Measurements from ENCODE around the gene ITFG2. TPM values are rescaled to one million over a fixed set of nuclear protein-coding genes. Genes with fewer than 3 reads are reported as not detected.

Gene ITFG2
- total RNA-seq, 1 experiment from 2014 or later, result 24.6 TPM

- Histone ChIP-seq H3K4me3 (replicated peaks in 1 of 2; ENCODE audit: low read depth in 1 of 2, low read length in 2 of 2) (no peak overlapping the region), H3K9me3 (ENCODE audit: control insufficient read depth in 1 of 2, insufficient read depth in 1 of 2, low read depth in 1 of 2, low read length in 2 of 2) (no peaks in the 10 kb centered on the region), H3K27ac (ENCODE audit: low read depth, low read length) (no peak overlapping the region), H3K4me1 (ENCODE audit: control insufficient read depth in 1 of 2, insufficient read depth in 2 of 2, low read length in 2 of 2) (no peaks in the 10 kb centered on the region), H4K20me1 (ENCODE audit: insufficient read depth) (no peaks in the 10 kb centered on the region), H3K4me2 (ENCODE audit: low read length) (no peak overlapping the region), H3K27me3 (ENCODE audit: insufficient read depth, low read length) (no peaks in the 10 kb centered on the region), H3K36me3 (ENCODE audit: control insufficient read depth in 1 of 2, insufficient read depth in 2 of 2, low read length in 2 of 2) (peaks cover 58 to 59% of the 10 kb centered on the region in 2 experiments), H3K79me2 (ENCODE audit: insufficient read depth, low read length) (no peaks in the 10 kb centered on the region), H2AFZ (ENCODE audit: low read depth, low read length, poor library complexity, severe bottlenecking) (no peak overlapping the region), H3K9me2 (ENCODE audit: insufficient read depth) (no peaks in the 10 kb centered on the region), H3K9ac (ENCODE audit: low read length) (no peak overlapping the region)
- ChIA-PET CTCF (interaction anchor here (1.7 kb wide), 1 partner anchor 10 kb away, joined by 6 read pairs; no protein-coding TSS in a partner anchor), POLR2A (no interaction called here), RAD21 (ENCODE audit: low non-redundant PET in 1 of 2, low total read pairs in 2 of 2, uncharacterized antibody in 2 of 2, unreplicated experiment in 2 of 2) (no interaction called here)
- ATAC-seq (no peak), DNase-seq (ENCODE audit: low read depth, low spot score) (no peak)
- BruUV-seq (replicated peaks), result no TSS peak
- TF ChIP-seq JUND (IDR thresholded peaks at IDR 0.05) (no peak), POLR2A (IDR thresholded peaks at IDR 0.05; ENCODE audit: borderline replicate concordance, extremely low read depth, insufficient read depth, insufficient read length) (no peak), TCF7L2 (IDR thresholded peaks at IDR 0.05; ENCODE audit: borderline replicate concordance, extremely low read depth, insufficient read depth, insufficient read length) (no peak), EZH2 (IDR thresholded peaks at IDR 0.05) (no peak), EGR1 (IDR thresholded peaks at IDR 0.05; ENCODE audit: low read depth) (no peak), ZNF274 (IDR thresholded peaks at IDR 0.05; ENCODE audit: low read depth, low read length) (no peak), SRF (IDR thresholded peaks at IDR 0.05; ENCODE audit: low read depth) (no peak), YY1 (IDR thresholded peaks at IDR 0.05; ENCODE audit: extremely low read depth, insufficient replicate concordance, low read depth, low read length) (no peak), FOSL1 (IDR thresholded peaks at IDR 0.05; ENCODE audit: low read depth) (no peak), ELF1 (IDR thresholded peaks at IDR 0.05; ENCODE audit: borderline replicate concordance, low read depth) (no peak), CBX3 (IDR thresholded peaks at IDR 0.05; ENCODE audit: low read depth) (no peak), CEBPB (IDR thresholded peaks at IDR 0.05; ENCODE audit: low read depth) (no peak), EZH2phosphoT487 (IDR thresholded peaks at IDR 0.05; ENCODE audit: borderline replicate concordance) (no peak), CTCF (IDR thresholded peaks at IDR 0.05 in 2 of 3, conservative IDR thresholded peaks at IDR 0.05 in 1 of 3; ENCODE audit: borderline replicate concordance in 1 of 3, insufficient read depth in 1 of 3, low read depth in 2 of 3, low read length in 2 of 3) (no peak), REST (IDR thresholded peaks at IDR 0.05; ENCODE audit: low read depth) (no peak), SIN3A (IDR thresholded peaks at IDR 0.05; ENCODE audit: low read depth) (no peak), POLR2AphosphoS5 (IDR thresholded peaks at IDR 0.05; ENCODE audit: low read depth, low read length) (no peak), RAD21 (IDR thresholded peaks at IDR 0.05; ENCODE audit: low read depth) (no peak)
- intact Hi-C loops (cut with micrococcal nuclease), result no loop called here
Observed at GRCh38 chr12:2864198-2864597, 51.7 kb downstream of the ITFG2 start.

All from HCT116 (cell line).